H1 (cell line): ENCODE data around the gene RASL10A. TPM values are rescaled to one million over a fixed set of nuclear protein-coding genes. Genes with fewer than 3 reads are reported as not detected.

Experiments
- CTCF ChIA-PET: fragments of 300-600 bp; sonication (Branson Sonifier 250); formaldehyde crosslinking; loops from one replicate; lab custom pipeline; 2021; ENCODE audit not compliant: partially characterized antibody; lab: Charles Lee
- POLR2A ChIA-PET: fragments of 300-600 bp; sonication (Branson Sonifier 250); formaldehyde crosslinking; loops from one replicate; lab custom pipeline; 2021; ENCODE audit warnings: inconsistent platforms; ENCODE audit not compliant: partially characterized antibody; lab: Charles Lee
- DNase-seq, 2 experiments: peaks; one replicate each; pipeline versions ENCODE4 v3.0.0 to v3.0.0-alpha.2; 2010 to 2022; ENCODE audit warnings: low spot score in 2 of 2, low read depth in 1 of 2, mixed read lengths in 1 of 2
- FAIRE-seq: peaks from 2 replicates; lab custom pipeline; 2011; peaks lifted over from hg19 to GRCh38; lab: Jason Lieb, UNC
- H2AFZ ChIP-seq: 2 replicates; pipeline ENCODE4 v1.8.1; 2012; ENCODE audit warnings: low read length, inconsistent platforms
- H2AK5ac ChIP-seq: 2 replicates; pipeline ENCODE4 v1.6.1; 2013; ENCODE audit warnings: low read depth, low read length
- H2BK120ac ChIP-seq: replicated peaks from 2 replicates; pipeline ENCODE3; 2013; ENCODE audit warnings: low read depth, low read length, inconsistent platforms
- H2BK12ac ChIP-seq: 2 replicates; pipeline ENCODE4 v1.6.1; 2013; ENCODE audit warnings: low read depth, low read length
- H2BK15ac ChIP-seq: 2 replicates; pipeline ENCODE4 v1.6.1; 2013; ENCODE audit warnings: low read length
- H2BK20ac ChIP-seq: 2 replicates; pipeline ENCODE4 v1.6.1; 2013; ENCODE audit warnings: low read length
- H2BK5ac ChIP-seq: 2 replicates; pipeline ENCODE4 v1.6.1; 2013; ENCODE audit warnings: low read depth, low read length
- H3K14ac ChIP-seq: 2 replicates; pipeline ENCODE4 v1.6.1; 2013; ENCODE audit warnings: inconsistent platforms; ENCODE audit not compliant: insufficient read length
- H3K18ac ChIP-seq: 2 replicates; pipeline ENCODE4 v1.6.1; 2013; ENCODE audit warnings: low read length; ENCODE audit errors: extremely low read depth
- H3K23ac ChIP-seq: 2 replicates; pipeline ENCODE4 v1.6.1; 2013; ENCODE audit warnings: inconsistent platforms; ENCODE audit not compliant: insufficient read length
- H3K23me2 ChIP-seq: 2 replicates; pipeline ENCODE4 v1.6.1; 2013; ENCODE audit warnings: low read depth, low read length
- H3K27ac ChIP-seq: 2 replicates; pipeline ENCODE4 v1.6.1; 2011; ENCODE audit warnings: low read depth, low read length, inconsistent platforms
- H3K27me3 ChIP-seq, 4 experiments: replicated peaks in 1 of 4; 1 replicate in 1 of 4; 2 replicates in 3 of 4; pipeline versions ENCODE4 v1.6.1 to v1.8.1; 2011 to 2013; ENCODE audit warnings: low read length in 3 of 4, mild to moderate bottlenecking in 3 of 4, inconsistent platforms in 2 of 4, mixed read lengths in 2 of 4, moderate library complexity in 1 of 4; ENCODE audit not compliant: control insufficient read depth in 3 of 4, insufficient read depth in 3 of 4; ENCODE audit errors: extremely low read depth in 1 of 4
- H3K36me3 ChIP-seq, 4 experiments: 2 replicates each; pipeline versions ENCODE4 v1.6.1 to v1.8.1; 2011 to 2013; ENCODE audit warnings: mild to moderate bottlenecking in 4 of 4, low read length in 3 of 4, moderate library complexity in 2 of 4, control low read depth in 1 of 4, inconsistent platforms in 1 of 4; ENCODE audit not compliant: insufficient read depth in 4 of 4, control insufficient read depth in 2 of 4
- H3K4ac ChIP-seq: replicated peaks from 2 replicates; pipeline ENCODE3; 2013; ENCODE audit warnings: low read length, low read depth, mixed read lengths, inconsistent platforms; ENCODE audit not compliant: insufficient read length
- H3K4me1 ChIP-seq, 4 experiments: replicated peaks in 1 of 4; 1 replicate in 1 of 4; 2 replicates in 3 of 4; pipeline versions ENCODE4 v1.6.1 to v1.8.1; 2011 to 2013; ENCODE audit warnings: low read length in 3 of 4, inconsistent platforms in 2 of 4, mixed read lengths in 1 of 4; ENCODE audit not compliant: insufficient read depth in 4 of 4, control insufficient read depth in 3 of 4
- H3K4me2 ChIP-seq, 2 experiments: 2 replicates each; pipeline versions ENCODE4 v1.6.1 to v1.8.1; 2011 to 2013; ENCODE audit warnings: low read depth in 2 of 2, low read length in 2 of 2, control low read depth in 1 of 2, inconsistent platforms in 1 of 2, mild to moderate bottlenecking in 1 of 2; ENCODE audit not compliant: insufficient read depth in 1 of 2
- H3K4me3 ChIP-seq, 4 experiments: fragments of 200-600, 300-600 bp in 1 of 4; sonication (generic), shearing (Covaris generic), sonication (Bioruptor Twin) in 1 of 4; 2 replicates each; pipeline versions ENCODE4 v1.5.1 to v1.8.1; 2011 to 2016; ENCODE audit warnings: low read length in 4 of 4, low read depth in 3 of 4, control low read depth in 2 of 4, inconsistent platforms in 2 of 4, mild to moderate bottlenecking in 2 of 4, mixed read lengths in 1 of 4, moderate library complexity in 1 of 4; ENCODE audit not compliant: insufficient read depth in 2 of 4; ENCODE audit errors: extremely low read depth in 1 of 4
- H3K56ac ChIP-seq: replicated peaks from 2 replicates; pipeline ENCODE3; 2013; ENCODE audit warnings: low read depth, mild to moderate bottlenecking, mixed read lengths, low read length, inconsistent platforms; ENCODE audit not compliant: insufficient read length
- H3K79me1 ChIP-seq: 2 replicates; pipeline ENCODE4 v1.6.1; 2013; ENCODE audit warnings: low read depth, low read length, control low read depth
- H3K79me2 ChIP-seq, 2 experiments: 2 replicates each; pipeline versions ENCODE4 v1.6.1 to v1.8.1; 2012 to 2013; ENCODE audit warnings: low read length in 2 of 2, mild to moderate bottlenecking in 2 of 2, inconsistent platforms in 1 of 2; ENCODE audit not compliant: insufficient read depth in 2 of 2, control insufficient read depth in 1 of 2
- H3K9ac ChIP-seq, 4 experiments: replicated peaks in 1 of 4; 1 replicate in 1 of 4; 2 replicates in 3 of 4; pipeline versions ENCODE4 v1.6.1 to v1.8.1; 2011 to 2013; ENCODE audit warnings: low read depth in 3 of 4, low read length in 3 of 4, control low read depth in 2 of 4, mild to moderate bottlenecking in 2 of 4, moderate library complexity in 2 of 4, inconsistent platforms in 1 of 4; ENCODE audit errors: extremely low read depth in 1 of 4
- H3K9me3 ChIP-seq, 2 experiments: 2 replicates each; pipeline versions ENCODE4 v1.6.1 to v1.8.1; 2012 to 2013; ENCODE audit warnings: mild to moderate bottlenecking in 2 of 2, moderate library complexity in 2 of 2, control low read depth in 1 of 2, inconsistent platforms in 1 of 2, low read depth in 1 of 2, low read length in 1 of 2, mixed read lengths in 1 of 2; ENCODE audit not compliant: insufficient read depth in 2 of 2
- H4K20me1 ChIP-seq, 2 experiments: replicated peaks in 1 of 2; 2 replicates each; pipeline versions ENCODE3 to v1.8.1; 2011 to 2013; ENCODE audit warnings: inconsistent platforms in 2 of 2, low read length in 2 of 2, mild to moderate bottlenecking in 1 of 2; ENCODE audit not compliant: insufficient read depth in 2 of 2, control insufficient read depth in 1 of 2
- H4K5ac ChIP-seq: 2 replicates; pipeline ENCODE4 v1.6.1; 2013; ENCODE audit warnings: low read length, low read depth, mixed read lengths, inconsistent platforms; ENCODE audit not compliant: insufficient read length
- H4K8ac ChIP-seq: 2 replicates; pipeline ENCODE4 v1.8.0; 2013; ENCODE audit warnings: mild to moderate bottlenecking, moderate library complexity, low read length, inconsistent platforms; ENCODE audit not compliant: insufficient read depth; ENCODE audit errors: extremely low read depth
- H4K91ac ChIP-seq: replicated peaks from 2 replicates; pipeline ENCODE3; 2013; ENCODE audit warnings: low read length, mixed read lengths, inconsistent platforms; ENCODE audit not compliant: insufficient read length
- CHD1 ChIP-seq: IDR thresholded peaks from 2 replicates; pipeline ENCODE4 v1.6.1; 2012; ENCODE audit warnings: low read depth, low read length, improper control_type of control experiment
- CREB1 ChIP-seq: IDR thresholded peaks from 2 replicates; pipeline ENCODE4 v1.6.1; 2012; ENCODE audit warnings: inconsistent platforms
- EZH2 ChIP-seq: fragments of 200-600 bp; sonication (generic); IDR thresholded peaks from 2 replicates; pipeline ENCODE4 v1.7.1; 2012; ENCODE audit warnings: low read depth, mild to moderate bottlenecking, moderate library complexity, low read length, inconsistent platforms; ENCODE audit not compliant: severe bottlenecking
- JUN ChIP-seq: IDR thresholded peaks from 2 replicates; pipeline ENCODE4 v1.6.1; 2011; ENCODE audit warnings: low read depth, mild to moderate bottlenecking, improper control_type of control experiment, low read length
- PHF8 ChIP-seq: fragments of 200-600 bp; sonication (generic); conservative IDR thresholded peaks from 2 replicates; pipeline ENCODE4 v1.7.1; 2012; ENCODE audit warnings: low read depth, mild to moderate bottlenecking, inconsistent platforms, low read length, moderate library complexity
- RAD21 ChIP-seq, 2 experiments: IDR thresholded peaks in 1 of 2; conservative IDR thresholded peaks in 1 of 2; 2 replicates each; pipeline ENCODE4 v1.6.1; 2011; ENCODE audit warnings: low read depth in 2 of 2, low read length in 2 of 2, improper control_type of control experiment in 1 of 2, inconsistent platforms in 1 of 2, mild to moderate bottlenecking in 1 of 2, moderate library complexity in 1 of 2
- SIN3A ChIP-seq, 2 experiments: IDR thresholded peaks in 1 of 2; conservative IDR thresholded peaks in 1 of 2; 2 replicates each; pipeline ENCODE4 v1.6.1; 2011 to 2012; ENCODE audit warnings: low read length in 2 of 2, improper control_type of control experiment in 1 of 2, low read depth in 1 of 2, mild to moderate bottlenecking in 1 of 2
- SP1 ChIP-seq: IDR thresholded peaks from 2 replicates; pipeline ENCODE4 v1.6.1; 2011; ENCODE audit warnings: low read depth, low read length
- WGBS, 2 experiments: shearing (Covaris generic) in 1 of 2; methylation state at CpG; one replicate each; pipeline versions ENCODE4 v1.1.6 to v1.1.7; 2013 to 2015; ENCODE audit warnings: low lambda C conversion rate in 2 of 2, mixed read lengths in 2 of 2, inconsistent platforms in 1 of 2, low coverage in 1 of 2, missing lambda C conversion rate in 1 of 2; ENCODE audit not compliant: insufficient replicate concordance in 2 of 2, insufficient coverage in 1 of 2, insufficient read length in 1 of 2; ENCODE audit errors: extremely low coverage in 1 of 2, missing lambda C conversion rate in 1 of 2; 5-methylcytosine and 5-hydroxymethylcytosine counted together
- polyA plus RNA-seq, 7 experiments: library from polyadenylated mRNA; depleted of rRNA in 3 of 7; stranded (reverse) in 5 of 7; unstranded in 2 of 7; fragments of >200 nt in 5 of 7; fragments of 200-250 nt in 2 of 7; gene quantifications; 1 replicate in 5 of 7; 2 replicates in 1 of 7; 4 replicates in 1 of 7; pipeline versions ENCODE4 v1.2.1 to v1.2.3, GENCODE V29; 2011 to 2013; ENCODE audit warnings: missing spikeins in 2 of 7, mixed read lengths in 2 of 7
- total RNA-seq: library from RNA; stranded (reverse); fragmentation: NEBNext Ultra II Directional; extraction: Animal tissue kit (Norgen Biotek cat#: 25700); gene quantifications from 2 replicates; pipeline ENCODE4 v1.2.1, GENCODE V29; 2021

The RASL10A gene
- total and polyA plus RNA-seq, 2 of the 8 experiments (the other 6 are each of a cell fraction or from before 2014, with no cell fraction given), result 1.1 to 1.5 TPM

DNA sequence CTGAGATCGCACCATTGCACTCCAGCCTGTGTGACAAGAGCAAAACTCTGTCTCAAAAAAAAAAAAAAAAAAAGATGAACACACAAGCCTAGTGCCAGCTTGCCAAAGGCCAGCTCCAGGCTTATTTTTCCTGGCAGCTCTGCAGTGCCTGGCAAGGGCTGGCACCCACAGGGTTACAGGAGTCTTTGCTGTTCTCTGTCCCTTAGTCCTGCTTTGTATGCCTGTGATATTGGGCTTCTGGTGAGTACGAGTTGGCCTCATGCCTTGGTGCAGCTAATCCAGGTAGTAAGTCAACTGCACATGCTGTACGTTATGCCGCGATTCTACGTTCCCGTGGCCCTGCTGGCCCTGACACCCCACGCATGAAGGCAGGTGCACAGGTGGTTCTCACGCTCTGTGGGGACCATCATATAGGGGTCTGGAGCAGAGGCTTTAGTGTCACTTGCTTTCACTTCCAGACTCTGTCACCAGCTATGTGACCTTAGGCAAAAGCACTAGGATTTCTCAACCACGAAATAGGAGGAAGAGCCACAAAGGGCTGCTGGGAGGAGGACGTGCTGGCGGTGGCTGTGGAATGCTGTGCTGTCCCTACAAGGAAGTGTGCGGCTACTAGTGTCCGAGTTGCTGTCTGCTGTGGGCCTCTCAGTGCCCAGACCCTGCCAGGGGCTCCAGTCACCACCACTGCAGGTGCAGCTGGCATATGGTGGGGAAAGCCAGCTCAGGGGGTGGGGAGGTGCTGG is 21.4 kb upstream of the RASL10A start:
- Histone ChIP-seq H4K5ac (no peak overlapping the region), H3K4ac (no peak overlapping the region), H3K56ac (no peak overlapping the region), H4K91ac (no peak overlapping the region), H3K9me3 (no peaks in the 10 kb centered on the region), H2BK15ac (no peak overlapping the region), H2AK5ac (no peak overlapping the region), H3K23ac (no peak overlapping the region), H2BK20ac (no peak overlapping the region), H3K23me2 (no peaks in the 10 kb centered on the region), H3K27ac (no peak overlapping the region), H3K4me1 (no peaks in the 10 kb centered on the region), H3K27me3 (no peaks in the 10 kb centered on the region), H2BK5ac (no peak overlapping the region), H3K79me2 (no peaks in the 10 kb centered on the region), H3K79me1 (no peaks in the 10 kb centered on the region), H3K9ac (no peak overlapping the region), H4K20me1 (peaks cover 0 to 10% of the 10 kb centered on the region in 2 experiments), H4K8ac (no peak overlapping the region), H3K36me3 (peaks cover 8 to 35% (median 20%) of the 10 kb centered on the region in 4 experiments), H2AFZ (no peak overlapping the region), H3K4me2 (no peak overlapping the region), H2BK12ac (no peak overlapping the region), H2BK120ac (no peak overlapping the region), H3K18ac (no peak overlapping the region), H3K14ac (no peak overlapping the region), H3K4me3 (no peak overlapping the region)
- DNase-seq, result no peak
- TF ChIP-seq PHF8 (no peak), SIN3A (conservative IDR thresholded peaks at IDR 0.05 in 1 of 2, IDR thresholded peaks at IDR 0.05 in 1 of 2; ENCODE audit: low read depth in 1 of 2, low read length in 2 of 2) (no peak), SP1 (no peak), EZH2 (no peak), CHD1 (no peak), CREB1 (no peak), JUN (no peak), RAD21 (IDR thresholded peaks at IDR 0.05 in 1 of 2, conservative IDR thresholded peaks at IDR 0.05 in 1 of 2; ENCODE audit: low read depth in 2 of 2, low read length in 2 of 2) (no peak)
- 95% methylated on average over 14 of the region's 14 CpGs; no CpG with 5 or more reads in 1 of the 2 experiments for WGBS, 2 experiments
- FAIRE-seq, result no peak
- POLR2A ChIA-PET, result interaction anchor here (0.9 to 2.2 kb wide), 3 partner anchors 10 to 65 kb away, joined by 4 to 7 read pairs (median 6); no protein-coding TSS in a partner anchor
- CTCF ChIA-PET, result interaction anchor here (0.6 to 1.8 kb wide), 4 partner anchors 10 to 26 kb away, joined by 3 to 7 read pairs (median 4); no protein-coding TSS in a partner anchor
